NCI-H2171 (cell line): ENCODE measurements around the gene SAMD13.

ENCODE experiments used
- DNase-seq: peaks from one replicate; lab custom pipeline; 2025; lab: John Stamatoyannopoulos, UW

The SAMD13 gene, protein sequence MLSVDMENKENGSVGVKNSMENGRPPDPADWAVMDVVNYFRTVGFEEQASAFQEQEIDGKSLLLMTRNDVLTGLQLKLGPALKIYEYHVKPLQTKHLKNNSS

GRCh38 chr1:84301004-84301784 lies at the start of gene SAMD13:
TSS of gene SAMD13 (plus strand) at chr1:84301708. CDS start at chr1:84303235, 1,527 bp downstream.
- peak; percentile 63 for DNase-seq

DNA sequence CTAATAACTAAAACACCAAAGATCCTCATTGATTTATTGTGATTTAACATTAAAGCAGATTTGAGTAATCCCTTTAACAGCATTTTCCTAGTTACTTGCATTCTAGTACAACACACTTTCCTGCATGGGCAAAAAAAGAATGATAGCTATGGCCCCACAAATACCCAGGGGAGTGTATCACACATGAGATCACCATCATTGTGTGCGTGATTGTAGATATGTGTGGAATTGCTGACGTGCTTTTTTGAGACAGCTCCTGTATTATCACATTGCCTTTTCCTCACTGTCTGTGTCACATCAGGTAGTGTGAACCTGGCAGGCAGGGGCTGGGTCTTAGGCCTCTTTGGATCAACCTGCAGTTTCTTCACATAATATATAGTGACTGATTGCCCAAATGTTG lies 48.5 kb upstream of the SAMD13 start:
- DNase-seq = no peak

DNA sequence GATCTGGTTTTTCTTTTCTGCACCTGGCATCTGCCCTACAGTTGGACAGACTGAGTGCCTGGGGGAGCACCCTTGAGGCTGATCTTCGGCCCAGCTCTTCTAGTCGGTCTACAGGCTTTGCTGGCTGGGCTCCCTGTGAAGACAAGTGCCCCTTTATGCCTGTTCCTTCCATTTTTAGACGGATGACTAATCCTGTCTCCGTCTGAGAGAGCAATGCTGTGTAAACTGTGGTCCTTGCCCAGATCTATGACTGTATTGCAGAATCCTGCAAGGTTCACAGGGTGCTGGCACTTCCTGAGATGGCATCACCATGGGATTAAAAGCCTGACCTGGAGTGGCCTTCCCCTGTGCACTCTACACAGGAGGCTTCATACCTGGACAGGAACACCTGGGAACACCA lies 47.6 kb upstream of the SAMD13 start:
- no peak for DNase-seq

GRCh38 chr1:84254703-84255238 lies 46.7 kb upstream of the SAMD13 start:
- no peak for DNase-seq

DNA sequence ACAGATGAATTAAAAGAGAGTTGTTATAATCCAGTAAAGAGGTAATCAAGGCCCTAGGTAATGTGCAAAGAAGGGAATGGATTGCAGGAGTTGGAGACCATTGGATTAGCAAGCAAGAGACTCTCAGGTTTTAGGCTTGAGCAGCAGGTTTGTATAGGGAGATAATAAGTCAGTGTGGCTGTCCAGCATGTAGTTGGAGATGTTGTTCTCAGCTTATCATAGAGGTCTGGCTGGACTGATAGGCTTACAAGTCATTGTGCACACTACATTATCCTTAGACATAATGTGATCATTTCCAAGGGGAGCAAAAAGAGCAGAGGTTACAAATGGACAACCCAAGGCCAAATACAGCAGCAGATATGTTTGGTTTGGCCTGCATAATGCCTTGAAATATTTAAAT lies 45.9 kb upstream of the SAMD13 start:
- no peak for DNase-seq

- no peak for DNase-seq
Measured at GRCh38 chr1:84257617-84258016, 43.9 kb upstream of the SAMD13 start.

- DNase-seq = no peak
Measured at GRCh38 chr1:84259376-84259775, 42.1 kb upstream of the SAMD13 start.

GRCh38 chr1:84259989-84260388 lies 41.5 kb upstream of the SAMD13 start:
- DNase-seq = no peak

- no peak for DNase-seq
Measured at GRCh38 chr1:84260852-84261518, 40.5 kb upstream of the SAMD13 start.

DNA sequence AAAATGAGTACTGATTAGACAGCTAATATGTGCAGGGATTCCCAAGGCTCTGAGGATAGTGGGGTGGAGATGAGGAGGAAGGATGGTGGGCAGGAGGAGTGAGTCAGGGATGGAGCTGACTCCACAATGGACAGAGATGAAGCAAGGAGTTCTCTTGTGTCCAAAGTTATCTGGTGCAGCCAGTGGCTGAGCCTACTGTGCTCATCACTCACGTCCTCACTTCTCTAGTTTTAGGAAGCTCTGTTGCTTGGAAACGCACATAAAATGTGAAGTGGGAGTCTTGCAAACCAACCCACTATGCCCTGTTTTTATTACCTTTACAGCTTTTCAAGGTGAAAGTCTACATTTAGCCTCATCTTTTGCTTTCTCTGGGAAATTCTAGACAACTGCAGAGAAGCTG lies 36.5 kb upstream of the SAMD13 start:
- no peak for DNase-seq

DNA sequence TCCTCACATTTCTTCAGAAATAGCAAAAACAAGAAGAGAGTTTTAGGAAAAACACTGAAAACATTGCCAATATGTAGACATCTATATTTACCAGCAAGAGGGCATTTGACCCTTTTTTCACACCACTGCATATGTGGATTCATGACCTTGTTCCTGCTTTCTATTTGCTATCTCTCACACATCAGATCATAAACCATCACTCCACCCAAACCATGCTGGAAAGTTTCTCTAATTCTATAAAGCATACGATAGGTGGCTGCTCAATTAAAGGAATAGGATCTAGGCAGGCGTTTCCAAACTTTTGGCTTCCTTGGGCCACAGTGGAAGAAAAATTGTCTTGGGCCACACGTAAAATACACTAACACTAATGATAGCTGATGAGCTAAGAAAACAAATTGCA lies 35.6 kb upstream of the SAMD13 start:
- no peak for DNase-seq

DNA sequence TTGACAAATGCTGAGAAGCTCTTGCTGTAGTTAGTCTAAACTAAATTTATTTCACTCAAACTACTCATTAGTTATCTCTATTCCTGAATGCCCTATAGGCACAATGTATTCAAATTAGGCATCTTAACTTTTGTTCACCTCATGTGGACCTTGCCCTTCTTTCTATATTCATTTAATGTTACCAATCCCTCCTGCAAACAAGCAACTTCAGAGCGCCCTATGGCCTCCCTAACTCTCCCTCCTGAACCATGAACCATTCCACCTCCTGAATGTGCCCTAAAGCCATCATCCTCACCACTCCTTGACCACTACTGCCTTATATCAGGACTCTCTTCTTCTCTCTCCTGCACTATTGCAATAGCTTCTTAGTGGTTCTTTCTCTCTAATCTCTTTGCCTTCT lies 34.8 kb upstream of the SAMD13 start:
- DNase-seq = no peak

- DNase-seq = no peak
Measured at GRCh38 chr1:84267476-84267875, 34.0 kb upstream of the SAMD13 start.

- DNase-seq = no peak
Measured at GRCh38 chr1:84268346-84268745, 33.2 kb upstream of the SAMD13 start.

GRCh38 chr1:84269306-84269705 lies 32.2 kb upstream of the SAMD13 start:
- no peak for DNase-seq

- DNase-seq = no peak
Measured at GRCh38 chr1:84271441-84272151, 29.9 kb upstream of the SAMD13 start.

GRCh38 chr1:84272401-84272800 lies 29.1 kb upstream of the SAMD13 start:
- no peak for DNase-seq

DNA sequence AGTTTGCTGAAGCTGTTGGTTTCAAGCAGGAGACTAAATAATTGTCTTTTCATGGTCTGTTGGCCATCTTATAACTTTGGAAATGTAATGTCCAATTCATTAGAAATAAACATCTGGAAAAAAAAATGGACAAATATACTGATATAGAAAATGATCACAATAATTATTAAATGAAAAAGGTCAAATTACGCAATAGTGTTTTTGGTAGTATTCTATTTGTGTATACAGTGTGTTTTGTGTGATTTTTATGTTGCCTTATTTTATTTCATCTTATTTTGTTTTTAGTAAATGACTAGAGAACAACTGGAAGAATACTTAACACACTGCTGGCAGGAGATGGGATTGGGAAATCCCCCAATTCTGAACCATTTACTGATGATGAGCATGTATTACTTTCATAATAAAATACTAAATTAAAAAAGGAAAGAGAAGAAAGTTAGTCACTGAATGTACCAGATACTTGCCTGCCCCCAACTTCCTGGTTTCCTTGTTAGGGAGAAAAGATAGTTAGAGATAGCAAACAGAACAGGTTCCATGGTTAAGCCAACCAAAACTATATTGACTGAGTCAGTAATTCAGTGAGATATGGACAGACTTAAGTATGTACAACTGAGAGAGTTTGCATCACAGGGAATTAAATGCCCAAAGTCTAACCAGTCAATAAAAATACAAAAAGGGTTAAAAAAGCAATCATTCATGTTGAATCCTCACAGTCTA lies 24.0 kb upstream of the SAMD13 start:
- no peak for DNase-seq

- DNase-seq = no peak
Measured at GRCh38 chr1:84278905-84279304, 22.6 kb upstream of the SAMD13 start.

- DNase-seq = no peak
Measured at GRCh38 chr1:84280912-84281311, 20.6 kb upstream of the SAMD13 start.

GRCh38 chr1:84282780-84283333 lies 18.7 kb upstream of the SAMD13 start:
- no peak for DNase-seq

DNA sequence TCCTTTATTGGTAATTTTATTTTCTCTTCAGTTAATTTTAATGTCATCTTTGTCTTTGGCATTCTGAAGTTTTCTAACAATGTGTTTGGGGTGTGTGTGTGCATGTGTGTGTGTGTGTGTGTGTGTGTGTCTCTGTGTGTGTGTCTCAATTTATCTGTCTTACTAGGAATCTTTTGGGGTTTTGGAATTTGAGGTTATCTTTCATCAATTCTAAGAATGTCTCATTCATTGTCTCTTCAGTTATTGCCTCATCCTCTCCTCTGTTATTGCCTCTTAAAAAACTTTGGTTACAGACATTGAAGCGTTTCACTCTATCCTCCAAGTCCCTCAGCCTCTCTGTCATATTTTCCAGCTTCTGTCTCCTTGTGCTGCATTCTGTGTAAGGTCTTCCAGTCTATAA lies 18.1 kb upstream of the SAMD13 start:
- no peak for DNase-seq
